GM08714 (cell line): ENCODE results near the gene SRD5A2.

ENCODE experiments used
- H3K4me3 ChIP-seq: fragments of 200-500 bp; sonication (Bioruptor generic); 2 replicates; pipeline ENCODE4 v1.5.1; 2014; ENCODE audit warnings: mild to moderate bottlenecking, low read length, inconsistent platforms
- ZNF274 ChIP-seq: IDR thresholded peaks from 2 replicates; pipeline ENCODE4 v1.6.1; 2012; ENCODE audit warnings: mild to moderate bottlenecking, low read depth, low read length

SRD5A2 gene

GRCh38 chr2:31555967-31556706 is 24.6 kb downstream of the SRD5A2 start:
- no peak overlapping the region for H3K4me3 ChIP-seq
- no peak for TF ChIP-seq ZNF274

- TF ChIP-seq ZNF274 = no peak
Observed at GRCh38 chr2:31553362-31553761, 27.4 kb downstream of the SRD5A2 start.

DNA sequence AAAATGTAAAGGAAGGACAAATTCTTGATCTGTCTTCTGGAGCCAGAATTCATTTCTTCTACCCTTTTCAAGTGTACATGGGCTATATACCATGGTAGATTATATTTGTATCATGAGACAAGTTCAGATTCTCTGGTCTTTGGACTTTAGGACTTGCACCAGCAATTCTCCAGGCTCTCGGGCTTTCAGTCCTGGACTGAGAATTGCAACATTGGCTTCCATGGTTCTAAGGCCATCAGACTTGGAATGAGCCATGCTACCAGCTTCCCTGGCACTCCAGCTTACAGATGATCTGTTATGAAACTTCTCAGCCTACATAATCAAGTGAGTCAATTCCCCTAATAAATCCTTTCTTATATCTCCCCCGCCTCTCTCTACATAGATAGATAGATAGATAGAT is 33.3 kb downstream of the SRD5A2 start:
- no peak overlapping the region for H3K4me3 ChIP-seq
- no peak for TF ChIP-seq ZNF274

More at GRCh38 chr2:31553362-31553761, 27.4 kb downstream of the SRD5A2 start:
- H3K4me3 ChIP-seq = no peak overlapping the region

DNA sequence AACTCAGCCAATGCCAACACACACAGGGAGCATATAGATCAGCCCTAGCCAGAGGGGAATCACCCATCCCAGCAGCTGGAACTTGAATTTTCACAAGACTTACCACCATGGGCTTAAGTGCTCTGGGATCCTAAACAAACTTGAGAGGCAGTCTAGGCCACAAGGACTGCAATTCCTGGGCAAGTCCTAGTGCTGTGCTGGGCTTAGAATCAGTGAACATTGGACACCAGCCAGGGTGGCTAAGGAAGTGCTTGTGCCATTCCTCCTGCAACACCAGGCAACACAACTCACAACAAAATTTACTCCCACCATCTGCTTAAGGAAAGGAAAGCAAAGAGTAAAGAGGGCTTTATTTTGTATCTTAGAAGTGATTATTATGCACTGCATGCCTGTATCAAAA is 38.9 kb downstream of the SRD5A2 start:
- H3K4me3 ChIP-seq = no peak overlapping the region
- no peak for TF ChIP-seq ZNF274

- no peak overlapping the region for H3K4me3 ChIP-seq
- no peak for TF ChIP-seq ZNF274
Observed at GRCh38 chr2:31539505-31539904, 41.2 kb downstream of the SRD5A2 start.

- no peak overlapping the region for H3K4me3 ChIP-seq
- TF ChIP-seq ZNF274 = no peak
Observed at GRCh38 chr2:31535768-31536167, 45.0 kb downstream of the SRD5A2 start.

DNA sequence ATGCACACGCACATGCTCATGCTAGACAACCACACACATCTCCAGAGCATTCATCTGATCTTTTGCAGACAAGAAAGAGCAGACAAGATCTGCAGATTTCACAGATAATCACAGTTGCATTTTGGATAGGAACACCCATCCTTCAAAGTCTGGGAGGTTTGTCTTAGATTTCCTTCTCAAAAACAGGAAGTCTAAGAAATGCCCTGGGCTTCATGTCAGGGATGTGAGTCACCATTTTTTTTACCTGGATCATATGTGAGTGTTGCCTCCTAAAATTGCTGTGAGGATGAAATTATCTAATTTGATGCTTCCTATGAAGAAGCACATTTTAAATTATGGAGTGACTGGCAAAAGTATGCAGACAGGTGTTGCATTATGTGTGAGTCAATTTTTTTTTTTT is 46.1 kb downstream of the SRD5A2 start:
- TF ChIP-seq ZNF274 = no peak
- H3K4me3 ChIP-seq = no peak overlapping the region

DNA sequence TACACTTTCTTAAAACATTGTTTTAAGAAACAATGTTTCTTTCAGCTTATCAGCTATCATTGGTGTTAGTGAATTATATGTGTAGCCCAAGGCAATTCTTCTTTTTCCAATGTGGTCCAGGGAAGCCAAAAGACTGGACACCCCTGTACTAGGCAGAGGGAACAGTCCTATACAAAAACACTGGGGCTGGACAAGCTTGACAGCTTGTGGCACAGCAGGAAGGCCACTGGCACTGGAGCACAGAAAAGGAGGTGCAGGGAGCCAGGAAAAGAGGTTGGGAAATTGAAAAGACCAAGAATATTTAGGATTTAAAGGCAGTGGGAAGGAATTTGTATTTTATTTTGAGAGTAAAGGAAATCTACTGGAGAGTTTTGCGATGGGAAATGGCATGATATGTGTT is 47.7 kb downstream of the SRD5A2 start:
- H3K4me3 ChIP-seq = no peak overlapping the region
- no peak for TF ChIP-seq ZNF274

DNA sequence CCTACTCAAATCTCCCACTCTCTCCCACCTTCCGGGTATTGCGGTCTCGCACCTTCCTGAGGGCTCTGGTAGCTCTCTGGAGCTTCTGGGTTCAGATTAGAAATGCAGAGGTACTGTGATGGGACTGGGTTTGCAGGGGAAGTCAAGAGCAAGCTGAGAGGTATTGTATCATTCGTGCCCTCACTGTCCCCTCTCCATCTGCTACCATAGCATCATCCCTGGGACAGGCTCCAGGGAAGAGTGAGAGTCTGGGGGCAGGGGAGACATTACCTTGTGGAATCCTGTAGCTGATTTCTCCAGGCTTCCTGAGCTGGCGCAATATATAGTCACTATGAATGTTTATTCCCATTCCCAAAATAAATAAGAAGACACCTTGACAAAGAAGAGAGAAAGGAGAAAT is 49.6 kb downstream of the SRD5A2 start:
- H3K4me3 ChIP-seq = no peak overlapping the region
- no peak for TF ChIP-seq ZNF274

DNA sequence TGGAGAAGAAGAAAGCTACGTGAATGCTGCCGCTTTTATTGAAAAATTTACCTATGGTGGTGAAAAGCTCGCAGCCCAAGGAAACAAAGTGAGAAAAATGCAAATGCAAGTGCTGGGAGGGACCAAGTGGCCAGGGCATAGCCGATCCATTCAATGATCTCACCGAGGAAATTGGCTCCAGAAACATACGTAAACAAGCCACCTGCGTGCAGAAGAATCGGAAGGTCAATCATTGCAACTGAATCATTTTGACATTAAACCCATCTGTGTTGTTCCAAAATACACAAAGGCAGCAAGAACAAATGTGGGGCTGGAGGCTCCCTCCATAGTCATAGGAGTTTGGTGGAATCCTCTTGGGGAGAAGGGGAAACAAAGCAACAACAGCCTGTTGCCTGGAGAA is 51.5 kb downstream of the SRD5A2 start:
- H3K4me3 ChIP-seq = no peak overlapping the region
- TF ChIP-seq ZNF274 = no peak

- no peak for TF ChIP-seq ZNF274
- H3K4me3 ChIP-seq = no peak overlapping the region
Observed at GRCh38 chr2:31528823-31529222, 51.9 kb downstream of the SRD5A2 start.

DNA sequence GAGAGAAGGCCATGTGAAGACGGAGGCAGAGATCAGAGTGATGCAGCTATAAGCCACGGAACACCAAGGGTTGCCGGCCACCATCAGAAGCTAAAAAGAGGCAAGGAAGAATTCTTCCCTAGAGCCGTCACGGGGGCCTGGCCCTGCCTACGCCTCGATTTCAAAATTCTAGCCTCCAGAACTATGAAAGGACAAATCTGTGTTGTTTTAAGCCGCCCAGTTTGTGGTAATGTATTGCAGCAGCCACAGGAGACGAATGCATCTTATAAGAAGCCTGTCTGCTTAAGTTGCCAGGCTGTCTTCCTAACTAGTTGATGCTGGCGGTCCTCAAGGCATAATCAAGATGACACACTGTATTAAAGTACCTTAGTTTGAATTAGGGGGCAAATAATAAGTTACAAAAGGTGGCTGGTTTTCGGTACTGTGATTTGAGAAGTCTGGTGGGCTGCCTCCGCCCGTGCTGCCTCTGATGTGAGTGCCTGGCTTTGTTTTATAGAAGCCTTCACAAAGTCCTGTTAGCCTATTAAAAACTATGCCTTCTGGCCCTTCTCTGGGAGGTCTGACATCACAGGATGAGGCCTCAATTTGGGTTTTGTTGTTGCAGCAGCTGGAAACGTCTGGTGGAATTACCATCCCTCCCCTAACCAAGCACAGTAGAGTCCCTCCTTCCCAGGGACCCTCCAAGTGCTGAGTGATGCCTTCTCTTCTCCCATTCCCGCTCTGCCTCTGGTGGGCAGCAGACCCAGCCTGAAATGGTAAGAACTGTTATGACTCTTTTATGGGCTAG is 53.6 kb downstream of the SRD5A2 start:
- no peak for TF ChIP-seq ZNF274
- no peak overlapping the region for H3K4me3 ChIP-seq

DNA sequence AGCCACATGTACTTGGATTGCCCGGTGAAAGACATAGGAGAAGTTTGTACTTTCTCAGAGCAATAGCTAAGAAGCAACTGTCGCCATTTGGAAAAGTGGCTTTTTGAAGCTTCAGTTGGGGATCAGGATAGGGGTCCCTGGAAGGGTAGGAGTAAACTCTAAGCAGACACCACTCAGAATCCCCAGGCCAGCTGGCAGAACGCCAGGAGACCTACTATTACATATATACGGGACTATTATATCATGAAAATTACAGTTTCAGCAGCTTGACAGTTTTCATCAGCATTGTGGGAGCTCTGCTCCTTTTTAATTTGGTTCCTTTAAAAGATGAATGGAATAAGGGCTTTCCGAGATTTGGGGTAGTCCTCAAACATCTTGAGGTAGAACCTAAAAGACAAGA is 54.9 kb downstream of the SRD5A2 start:
- no peak for TF ChIP-seq ZNF274

DNA sequence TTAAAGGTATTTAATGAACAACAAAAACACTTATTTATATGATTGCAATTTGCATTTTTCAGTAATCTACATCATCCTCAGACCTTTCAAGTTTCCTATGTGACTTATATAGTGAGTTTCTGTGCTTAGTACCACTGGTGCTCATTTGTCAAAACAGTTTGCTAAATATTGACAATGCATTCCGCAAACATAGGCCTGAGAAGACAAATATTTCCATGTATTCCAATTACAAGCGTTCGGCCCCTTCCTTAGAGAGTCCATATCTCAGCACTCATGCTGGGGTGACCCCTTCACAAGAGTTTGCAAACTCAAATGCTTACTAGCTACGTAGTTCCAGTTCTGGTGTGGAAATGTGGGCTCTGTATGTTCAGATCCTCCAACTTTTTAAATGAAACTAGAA is 56.1 kb downstream of the SRD5A2 start:
- no peak for TF ChIP-seq ZNF274

More for the DNA sequence above, 54.9 kb downstream of the SRD5A2 start:
- H3K4me3 ChIP-seq = no peak overlapping the region

GRCh38 chr2:31523871-31524492 is 56.8 kb downstream of the SRD5A2 start:
- no peak for TF ChIP-seq ZNF274
- no peak overlapping the region for H3K4me3 ChIP-seq

More for the DNA sequence above, 56.1 kb downstream of the SRD5A2 start:
- H3K4me3 ChIP-seq = no peak overlapping the region
